GM20000 (cell line): Measurements from ENCODE around the gene UMPS.

Experiments used
- DNase-seq: peaks from one replicate; pipeline ENCODE4 v3.0.0; 2012; ENCODE audit warnings: low spot score
- TF ChIP-seq, protein P1 (sequence below): IDR thresholded peaks from 2 replicates; pipeline ENCODE4 v1.5.1; 2012; ENCODE audit warnings: mild to moderate bottlenecking, control low read depth; ENCODE audit errors: extremely low read depth, missing control alignments

Gene UMPS

DNA sequence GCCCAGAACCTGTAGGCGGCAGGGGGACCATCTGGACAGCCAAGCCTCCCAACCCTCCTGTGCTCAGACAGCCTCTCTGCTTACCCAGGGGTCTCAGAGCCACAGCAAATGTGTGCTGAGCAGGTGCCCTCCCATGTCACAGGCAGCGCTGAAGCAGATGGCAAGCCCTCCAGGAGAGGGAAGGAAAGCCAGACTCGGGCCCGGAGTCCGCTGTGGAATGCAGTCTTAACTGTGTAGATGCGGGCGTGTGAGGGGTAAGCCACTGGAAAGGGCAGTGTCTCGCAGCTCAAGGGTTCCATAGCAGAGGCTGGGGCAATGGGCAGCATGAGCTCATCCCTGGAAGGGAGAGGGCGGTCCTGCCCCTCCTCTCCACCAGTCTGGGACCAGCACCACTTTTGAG, 45.6 kb downstream of the UMPS start:
- DNase-seq, result no peak
- TF ChIP-seq, protein P1, sequence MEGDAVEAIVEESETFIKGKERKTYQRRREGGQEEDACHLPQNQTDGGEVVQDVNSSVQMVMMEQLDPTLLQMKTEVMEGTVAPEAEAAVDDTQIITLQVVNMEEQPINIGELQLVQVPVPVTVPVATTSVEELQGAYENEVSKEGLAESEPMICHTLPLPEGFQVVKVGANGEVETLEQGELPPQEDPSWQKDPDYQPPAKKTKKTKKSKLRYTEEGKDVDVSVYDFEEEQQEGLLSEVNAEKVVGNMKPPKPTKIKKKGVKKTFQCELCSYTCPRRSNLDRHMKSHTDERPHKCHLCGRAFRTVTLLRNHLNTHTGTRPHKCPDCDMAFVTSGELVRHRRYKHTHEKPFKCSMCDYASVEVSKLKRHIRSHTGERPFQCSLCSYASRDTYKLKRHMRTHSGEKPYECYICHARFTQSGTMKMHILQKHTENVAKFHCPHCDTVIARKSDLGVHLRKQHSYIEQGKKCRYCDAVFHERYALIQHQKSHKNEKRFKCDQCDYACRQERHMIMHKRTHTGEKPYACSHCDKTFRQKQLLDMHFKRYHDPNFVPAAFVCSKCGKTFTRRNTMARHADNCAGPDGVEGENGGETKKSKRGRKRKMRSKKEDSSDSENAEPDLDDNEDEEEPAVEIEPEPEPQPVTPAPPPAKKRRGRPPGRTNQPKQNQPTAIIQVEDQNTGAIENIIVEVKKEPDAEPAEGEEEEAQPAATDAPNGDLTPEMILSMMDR, result no peak

DNA sequence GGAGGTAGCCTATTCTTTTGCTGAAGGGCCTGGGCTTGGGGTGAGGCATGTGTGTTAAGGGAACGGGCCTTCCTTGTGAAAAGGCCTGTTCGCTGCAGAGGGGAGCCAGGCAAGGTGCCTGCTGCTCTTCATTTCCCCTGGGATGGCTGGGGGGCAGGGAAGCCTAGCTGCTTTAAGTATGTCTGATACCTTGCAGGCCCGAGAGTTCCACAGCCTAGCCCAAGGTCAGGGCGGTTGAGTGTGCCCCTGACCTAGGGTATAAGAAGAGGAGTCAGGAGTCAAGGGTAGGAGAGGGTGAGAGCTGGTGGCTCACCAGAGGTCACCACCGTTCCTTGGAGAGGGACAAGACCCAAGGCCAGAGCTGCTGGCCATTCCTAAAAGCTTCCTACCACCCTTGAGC, 46.6 kb downstream of the UMPS start:
- TF ChIP-seq, protein P1, result no peak
- no peak for DNase-seq

DNA sequence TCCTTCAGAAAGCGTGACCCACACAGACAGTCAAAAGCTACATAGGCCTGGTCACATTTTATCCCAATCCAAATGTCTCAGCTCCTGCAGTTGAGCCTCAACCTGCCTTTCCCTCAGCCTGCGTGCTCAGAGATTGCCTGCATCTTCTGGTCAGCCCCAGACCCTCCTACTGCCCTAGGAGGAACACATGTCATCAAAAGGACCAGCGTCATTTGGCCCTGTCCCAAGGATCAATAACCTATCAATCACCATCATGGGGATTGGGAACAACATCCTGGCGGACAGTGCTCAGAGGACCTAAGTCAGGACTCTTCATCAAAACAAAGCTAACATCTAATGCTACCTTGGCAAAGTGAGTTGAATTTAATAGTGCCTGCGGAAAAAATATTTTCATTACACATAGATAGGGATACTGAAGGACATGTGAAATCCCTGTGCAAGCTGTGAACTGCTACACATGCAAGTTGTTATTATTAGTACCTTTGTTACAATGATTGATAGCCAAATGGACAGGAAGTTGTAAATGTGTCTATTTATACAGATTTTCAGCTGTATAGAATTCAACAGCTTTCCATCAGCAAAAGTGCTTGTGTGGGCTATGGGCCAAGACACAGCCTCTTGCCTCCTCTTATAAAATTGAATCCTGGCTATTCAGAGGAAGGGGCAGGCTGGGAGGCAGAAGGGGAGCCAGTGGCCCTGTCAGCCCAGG, 47.7 kb downstream of the UMPS start:
- no peak for DNase-seq

DNA sequence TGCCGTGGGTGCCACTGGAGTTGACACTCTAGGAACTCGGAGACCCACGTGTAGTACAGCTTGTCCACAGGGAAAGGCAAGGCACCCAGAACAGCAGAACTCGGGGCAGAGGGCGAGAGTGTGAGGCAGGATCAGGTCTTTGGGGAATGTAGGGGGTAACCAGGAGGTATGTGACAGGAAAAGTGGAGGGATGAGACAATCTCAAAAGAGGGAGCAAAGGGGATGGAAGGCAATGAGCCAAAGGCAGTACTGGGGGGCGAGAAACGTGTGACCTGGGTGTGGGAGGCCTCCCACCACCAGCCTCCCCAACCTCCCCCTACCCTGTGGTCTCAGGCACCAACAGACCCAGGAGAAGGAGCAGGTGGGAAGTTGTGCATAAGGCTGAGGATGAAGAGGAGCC, 48.9 kb downstream of the UMPS start:
- TF ChIP-seq, protein P1, result no peak
- DNase-seq, result no peak

More for the DNA sequence above, 47.7 kb downstream of the UMPS start:
- TF ChIP-seq, protein P1, result no peak

DNA sequence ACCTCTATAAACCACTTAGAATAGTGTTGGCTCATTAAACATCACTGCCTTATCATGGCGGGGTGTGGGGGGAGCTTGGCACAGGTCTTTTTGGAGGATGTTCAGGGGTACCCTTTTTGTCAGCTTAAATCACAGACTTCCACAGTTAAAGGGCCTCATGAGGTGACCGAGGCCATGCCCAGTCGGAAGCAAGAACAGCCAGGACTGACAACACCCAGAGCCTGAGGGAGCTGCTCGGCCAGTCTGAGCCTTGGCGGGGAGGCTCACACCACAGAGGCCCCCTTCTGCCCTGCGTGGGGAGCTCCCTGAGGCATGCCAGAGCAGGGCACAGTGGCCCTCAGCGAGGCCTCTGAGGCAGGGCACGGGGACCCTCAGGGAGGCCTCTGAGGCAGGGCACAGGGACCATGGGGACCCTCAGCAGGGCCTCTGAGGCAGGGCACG, 49.5 kb downstream of the UMPS start:
- TF ChIP-seq, protein P1, result no peak
- no peak for DNase-seq

DNA sequence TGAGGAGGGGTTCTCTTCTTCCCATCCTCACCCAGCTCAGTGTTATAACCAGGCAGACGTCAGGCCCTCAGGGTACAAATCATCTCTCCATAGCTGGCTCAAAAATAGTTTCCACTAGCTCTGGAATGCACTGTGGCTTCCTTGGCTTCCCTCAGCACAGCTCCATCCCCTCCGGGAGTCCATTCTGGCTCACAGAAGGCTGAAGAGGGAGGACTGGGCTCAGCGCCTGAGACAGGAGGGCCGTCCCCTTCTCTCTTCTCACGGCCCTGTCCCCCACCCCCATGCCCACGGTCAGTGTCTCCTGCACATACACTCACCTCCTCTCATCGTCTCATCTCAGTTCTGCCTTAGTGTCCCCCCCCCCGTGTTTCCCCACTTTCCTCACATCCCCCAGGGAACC, 50.1 kb downstream of the UMPS start:
- TF ChIP-seq, protein P1, result no peak
- no peak for DNase-seq

DNA sequence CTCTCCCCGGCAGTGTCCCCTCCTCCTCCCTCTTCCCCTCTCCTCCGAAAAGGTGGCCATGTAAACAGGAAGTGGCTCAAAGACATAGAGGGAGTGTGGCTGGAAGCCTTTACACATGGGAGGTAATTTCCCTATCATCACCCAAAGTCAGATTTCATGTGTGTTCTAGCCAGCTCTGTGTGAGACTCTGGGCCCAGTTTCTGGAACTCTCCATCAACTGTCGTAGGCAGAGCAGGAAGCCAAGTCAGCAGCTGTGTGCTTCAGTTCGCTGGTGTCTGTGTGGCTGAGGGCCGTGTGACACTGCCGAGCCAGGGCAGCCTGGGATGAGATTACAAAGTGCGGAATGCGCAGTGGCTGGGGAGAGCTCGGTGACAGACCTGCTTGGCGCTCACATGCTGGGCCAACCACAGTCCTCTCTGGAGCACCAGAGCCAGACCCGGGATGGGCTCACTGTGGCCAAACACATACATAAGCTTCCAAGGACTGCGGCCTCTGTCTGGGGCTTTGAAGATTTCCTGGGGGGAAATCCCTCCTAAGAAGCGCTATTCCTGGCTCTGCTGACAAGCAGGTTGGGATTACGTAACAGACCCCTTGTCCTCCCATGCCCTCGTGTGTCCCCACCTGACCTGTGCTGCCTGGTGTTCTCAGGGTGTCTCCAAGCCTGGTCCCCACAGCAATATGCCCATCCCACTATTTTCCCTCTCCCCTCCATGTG, 50.7 kb downstream of the UMPS start:
- TF ChIP-seq, protein P1, result no peak
- DNase-seq, result no peak
